Measurements from ENCODE around the gene WNT4. TPM values are rescaled to one million over a fixed set of nuclear protein-coding genes. Genes with fewer than 3 reads are reported as not detected.

The WNT4 gene
- total and polyA plus RNA-seq, 9 of the 15 experiments (the other 6 are each of a cell fraction or from before 2014, with no cell fraction given): 0.01 TPM; not detected in 8

DNA sequence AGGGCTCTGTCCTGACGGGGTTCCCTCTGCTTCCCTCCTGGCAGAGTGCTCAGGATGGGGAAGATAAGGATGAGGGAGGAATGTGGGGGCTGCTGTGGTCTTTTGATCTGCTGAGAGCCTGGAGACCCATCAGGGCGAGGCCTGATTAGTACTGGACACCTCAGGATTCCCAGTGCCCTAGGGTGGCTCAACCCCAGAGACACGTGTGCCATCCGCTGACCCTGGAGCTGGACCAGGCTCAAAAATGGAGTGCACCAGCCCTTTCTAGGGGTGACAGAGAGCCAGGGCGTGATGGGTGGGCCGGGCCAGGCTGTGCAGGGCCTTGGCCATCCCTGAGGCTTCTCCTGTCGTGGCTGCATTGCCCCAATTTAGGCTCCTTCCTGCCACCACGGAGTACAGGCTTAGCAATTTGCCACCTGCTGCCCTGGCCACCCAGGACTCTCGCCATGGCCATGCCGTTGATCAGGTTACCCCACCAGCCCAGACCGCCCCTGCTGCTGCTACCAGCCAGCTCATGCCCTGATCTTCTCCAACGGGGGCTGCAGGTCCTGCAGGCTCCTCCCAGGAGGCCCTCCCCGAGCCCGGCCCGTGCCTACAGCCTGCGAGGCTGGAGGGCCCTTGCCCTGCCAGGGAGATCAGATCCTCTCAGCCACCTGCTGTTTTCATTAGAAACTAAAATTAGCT lies 9.5 kb downstream of the WNT4 start:
- ChIA-PET POLR2A (interaction anchor here (0.7 to 1.2 kb wide), 3 partner anchors 15 to 283 kb away, joined by 3 read pairs; no protein-coding TSS in a partner anchor), CTCF (ENCODE audit: low intra/inter-chr PET ratio) (interaction anchor here (0.6 to 2.3 kb wide), 3 partner anchors 29 to 282 kb away, joined by 3 to 30 read pairs (median 7); no protein-coding TSS in a partner anchor)
- FAIRE-seq (peak; percentile 32), DNase-seq (ENCODE audit: extremely low read depth in 1 of 4, low spot score in 3 of 4) (no peak), ATAC-seq (no peak)
- Histone ChIP-seq H3K27me3 (ENCODE audit: control insufficient read depth in 2 of 2, insufficient read depth in 2 of 2, low read length in 2 of 2) (peaks cover 24 to 68% of the 10 kb centered on the region in 2 experiments; a peak in 3 of 5 replicates), H3K4me1 (replicated peaks in 1 of 2; ENCODE audit: control insufficient read depth in 2 of 2, insufficient read depth in 2 of 2, low read length in 2 of 2) (peaks cover 0 to 31% of the 10 kb centered on the region in 2 experiments; a peak in 2 of 5 replicates), H3K9ac (ENCODE audit: insufficient read depth in 1 of 2, low read depth in 2 of 2, low read length in 2 of 2) (peak overlapping the region in 1 of 2 experiments; percentile 38; a peak in 2 of 4 replicates), H3K4me2 (ENCODE audit: insufficient read depth, low read length) (no peak overlapping the region), H3K9me3 (replicated peaks; ENCODE audit: control insufficient read depth, insufficient read depth, low read depth, low read length) (no peaks in the 10 kb centered on the region), H3K79me2 (ENCODE audit: control insufficient read depth, insufficient read depth, low read length) (no peaks in the 10 kb centered on the region), H2AFZ (ENCODE audit: low read depth, low read length) (no peak overlapping the region), H3K4me3 (no peak overlapping the region), H4K20me1 (replicated peaks; ENCODE audit: control insufficient read depth, insufficient read depth, low read length) (peaks cover 44% of the 10 kb centered on the region; the same call in 1 of the 2 replicates), H3K36me3 (ENCODE audit: control insufficient read depth, insufficient read depth, low read length) (no peaks in the 10 kb centered on the region), H3K27ac (ENCODE audit: extremely low read depth, low read depth, low read length) (no peak overlapping the region), H3K9me1 (ENCODE audit: control insufficient read depth, insufficient read depth, low read length) (no peaks in the 10 kb centered on the region)
- 4% methylated on average over 16 of the region's 16 CpGs for WGBS (ENCODE audit: insufficient coverage, low coverage, missing lambda C conversion rate)
- intact Hi-C loops (cut with micrococcal nuclease) (loop anchor here (2.0 to 5.0 kb wide), 4 partner anchors 74 to 509 kb away; partner anchors contain the start of gene C1QC), in situ Hi-C loops (cut with MboI) (loop anchor here (5.0 kb wide), 2 partner anchors 284 to 514 kb away; no protein-coding TSS in a partner anchor)
- no TSS peak for BruUV-seq (replicated peaks)
- TF ChIP-seq ZNF584 (CRISPR knock-in tag; IDR thresholded peaks at IDR 0.05; ENCODE audit: low read depth) (no peak), C11orf30 (IDR thresholded peaks at IDR 0.05; ENCODE audit: low read depth) (no peak), EZH2 (IDR thresholded peaks at IDR 0.05; ENCODE audit: borderline replicate concordance, low read depth, low read length) (no peak), HNRNPK (IDR thresholded peaks at IDR 0.05; ENCODE audit: low read depth, low read length, poor library complexity, severe bottlenecking) (no peak), RUNX1 (IDR thresholded peaks at IDR 0.05; ENCODE audit: low read depth) (no peak), CEBPG (CRISPR knock-in tag; IDR thresholded peaks at IDR 0.05) (no peak), CEBPG (tag; conservative IDR thresholded peaks at IDR 0.05 in 1 of 2, IDR thresholded peaks at IDR 0.05 in 1 of 2) (no peak), XRCC5 (IDR thresholded peaks at IDR 0.05; ENCODE audit: low read depth, low read length) (peak; percentile 9; the same call in 1 of the 2 replicates)
- TF ChIP-seq, protein P1, sequence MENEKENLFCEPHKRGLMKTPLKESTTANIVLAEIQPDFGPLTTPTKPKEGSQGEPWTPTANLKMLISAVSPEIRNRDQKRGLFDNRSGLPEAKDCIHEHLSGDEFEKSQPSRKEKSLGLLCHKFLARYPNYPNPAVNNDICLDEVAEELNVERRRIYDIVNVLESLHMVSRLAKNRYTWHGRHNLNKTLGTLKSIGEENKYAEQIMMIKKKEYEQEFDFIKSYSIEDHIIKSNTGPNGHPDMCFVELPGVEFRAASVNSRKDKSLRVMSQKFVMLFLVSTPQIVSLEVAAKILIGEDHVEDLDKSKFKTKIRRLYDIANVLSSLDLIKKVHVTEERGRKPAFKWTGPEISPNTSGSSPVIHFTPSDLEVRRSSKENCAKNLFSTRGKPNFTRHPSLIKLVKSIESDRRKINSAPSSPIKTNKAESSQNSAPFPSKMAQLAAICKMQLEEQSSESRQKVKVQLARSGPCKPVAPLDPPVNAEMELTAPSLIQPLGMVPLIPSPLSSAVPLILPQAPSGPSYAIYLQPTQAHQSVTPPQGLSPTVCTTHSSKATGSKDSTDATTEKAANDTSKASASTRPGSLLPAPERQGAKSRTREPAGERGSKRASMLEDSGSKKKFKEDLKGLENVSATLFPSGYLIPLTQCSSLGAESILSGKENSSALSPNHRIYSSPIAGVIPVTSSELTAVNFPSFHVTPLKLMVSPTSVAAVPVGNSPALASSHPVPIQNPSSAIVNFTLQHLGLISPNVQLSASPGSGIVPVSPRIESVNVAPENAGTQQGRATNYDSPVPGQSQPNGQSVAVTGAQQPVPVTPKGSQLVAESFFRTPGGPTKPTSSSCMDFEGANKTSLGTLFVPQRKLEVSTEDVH (IDR thresholded peaks at IDR 0.05; ENCODE audit: low read depth, partially characterized antibody): no peak
